ENCODE results near the gene FHL3. TPM values are rescaled to one million over a fixed set of nuclear protein-coding genes. Genes with fewer than 3 reads are reported as not detected.
"Not testable (repeated sequence)": the region's sequence is repeated elsewhere in the genome, so short reads cannot be mapped to it uniquely, and the experiment has no call there.

Gene FHL3
- total RNA-seq, 2 experiments from 2014 or later, result 12.4 to 13.5 TPM

DNA sequence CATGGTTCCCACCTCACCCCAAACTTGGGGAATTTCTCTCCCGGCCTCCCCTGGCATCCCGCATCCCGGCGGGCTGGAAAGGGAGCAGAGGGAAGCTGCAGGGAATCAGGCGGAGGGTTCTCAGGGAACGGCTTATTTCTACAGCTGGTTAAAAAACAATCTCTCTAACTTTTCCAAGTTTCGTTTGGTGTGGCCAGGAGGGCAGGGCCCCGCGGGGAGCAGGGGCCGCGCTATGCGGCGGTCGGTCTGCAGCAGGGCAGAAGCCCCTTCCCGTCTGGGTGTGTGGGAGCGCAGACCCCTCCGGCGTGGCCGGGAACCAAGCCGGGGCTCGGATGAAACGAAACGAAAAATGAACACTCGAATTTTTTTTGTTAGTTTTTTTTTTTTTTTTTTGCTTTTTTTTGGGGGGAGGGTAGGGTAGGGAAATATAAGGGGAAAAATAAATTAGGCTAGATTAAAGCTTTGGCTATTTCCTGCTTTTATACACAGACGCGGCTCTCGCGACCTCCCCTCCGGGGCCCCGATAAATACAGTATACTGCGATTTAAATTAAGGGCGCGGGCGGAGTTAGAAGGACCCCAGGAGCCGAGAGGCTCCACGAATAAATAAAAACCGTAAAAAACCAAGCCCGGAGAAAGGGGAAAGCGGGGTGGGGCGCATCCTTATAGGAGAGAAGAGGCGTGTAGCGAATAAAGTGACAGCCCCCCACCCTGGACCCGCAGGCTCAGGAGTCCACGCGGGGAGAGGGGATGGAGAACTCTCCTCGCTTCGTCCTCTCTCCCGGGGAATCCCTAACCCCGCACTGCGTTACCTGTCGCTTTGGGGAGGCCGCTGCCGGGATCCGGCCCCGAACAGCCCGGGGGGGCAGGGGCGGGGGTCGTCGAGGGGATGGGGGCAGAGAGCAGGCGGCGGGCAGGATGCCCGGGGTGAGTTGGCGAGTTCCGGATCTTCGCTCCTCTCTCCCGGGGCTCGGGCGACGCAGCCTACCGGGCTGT lies 39.2 kb upstream of the FHL3 start:
- Mint-ChIP-seq H3K4me3 (peak overlapping the region; percentile 31), H3K27me3 (ENCODE audit: low read depth) (peaks cover 61% of the 10 kb centered on the region), H3K27ac (no peak overlapping the region), H3K4me1 (ENCODE audit: low read depth) (peaks cover 10% of the 10 kb centered on the region), H3K36me3 (ENCODE audit: low read depth) (no peaks in the 10 kb centered on the region), H3K9me3 (ENCODE audit: insufficient read depth) (no peaks in the 10 kb centered on the region)
- ChIA-PET CTCF (no interaction called here), POLR2A (interaction anchor here (1.0 kb wide), 1 partner anchor 237 kb away, joined by 3 read pairs; the partner anchor contains the start of gene C1orf122)
- ATAC-seq, result no peak
- no peak for DNase-seq

DNA sequence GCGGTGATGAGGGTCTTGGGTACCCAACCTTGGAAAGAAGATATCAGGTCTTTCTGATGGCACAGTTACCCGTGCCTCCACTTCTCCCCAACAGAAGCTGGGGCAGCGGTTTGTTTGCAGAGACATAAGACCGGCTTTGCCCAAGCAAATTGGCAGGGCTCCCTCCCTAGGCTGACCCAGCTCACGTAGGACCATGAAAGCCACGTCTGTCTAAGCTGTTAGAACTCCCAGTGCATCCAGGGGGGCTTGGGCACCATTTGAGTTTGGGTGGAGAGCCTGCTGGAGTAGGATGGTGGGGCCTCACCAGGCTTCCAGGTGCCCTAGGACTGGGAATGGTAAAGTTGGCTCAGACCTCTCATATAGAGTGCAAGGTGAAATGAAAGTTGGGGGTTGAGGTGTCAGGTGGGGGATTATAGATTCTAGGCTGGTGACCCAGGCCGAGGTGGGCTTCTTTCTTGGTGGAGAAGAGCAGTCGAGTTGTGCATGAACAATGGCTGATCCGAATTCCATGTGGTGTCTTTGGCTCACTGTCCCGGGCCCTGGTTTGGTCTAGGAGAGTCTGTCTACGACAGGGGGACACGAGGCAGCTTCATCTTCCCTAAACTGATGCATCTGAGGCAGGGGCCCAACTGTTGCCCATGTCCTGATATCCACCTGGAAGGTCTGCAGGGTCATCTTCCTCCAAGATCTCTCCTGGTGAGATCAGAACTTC lies 37.9 kb upstream of the FHL3 start:
- Mint-ChIP-seq H3K27me3 (ENCODE audit: low read depth) (peaks cover 55% of the 10 kb centered on the region), H3K4me1 (ENCODE audit: low read depth) (peaks cover 10% of the 10 kb centered on the region), H3K9me3 (ENCODE audit: insufficient read depth) (no peaks in the 10 kb centered on the region), H3K27ac (no peak overlapping the region), H3K4me3 (no peak overlapping the region), H3K36me3 (ENCODE audit: low read depth) (no peaks in the 10 kb centered on the region)
- ATAC-seq (no peak), DNase-seq (no peak)
- POLR2A ChIA-PET, result interaction anchor here (0.5 to 0.9 kb wide), 2 partner anchors 9 to 968 kb away, joined by 3 to 4 read pairs; no protein-coding TSS in a partner anchor
- CTCF ChIA-PET, result no interaction called here

DNA sequence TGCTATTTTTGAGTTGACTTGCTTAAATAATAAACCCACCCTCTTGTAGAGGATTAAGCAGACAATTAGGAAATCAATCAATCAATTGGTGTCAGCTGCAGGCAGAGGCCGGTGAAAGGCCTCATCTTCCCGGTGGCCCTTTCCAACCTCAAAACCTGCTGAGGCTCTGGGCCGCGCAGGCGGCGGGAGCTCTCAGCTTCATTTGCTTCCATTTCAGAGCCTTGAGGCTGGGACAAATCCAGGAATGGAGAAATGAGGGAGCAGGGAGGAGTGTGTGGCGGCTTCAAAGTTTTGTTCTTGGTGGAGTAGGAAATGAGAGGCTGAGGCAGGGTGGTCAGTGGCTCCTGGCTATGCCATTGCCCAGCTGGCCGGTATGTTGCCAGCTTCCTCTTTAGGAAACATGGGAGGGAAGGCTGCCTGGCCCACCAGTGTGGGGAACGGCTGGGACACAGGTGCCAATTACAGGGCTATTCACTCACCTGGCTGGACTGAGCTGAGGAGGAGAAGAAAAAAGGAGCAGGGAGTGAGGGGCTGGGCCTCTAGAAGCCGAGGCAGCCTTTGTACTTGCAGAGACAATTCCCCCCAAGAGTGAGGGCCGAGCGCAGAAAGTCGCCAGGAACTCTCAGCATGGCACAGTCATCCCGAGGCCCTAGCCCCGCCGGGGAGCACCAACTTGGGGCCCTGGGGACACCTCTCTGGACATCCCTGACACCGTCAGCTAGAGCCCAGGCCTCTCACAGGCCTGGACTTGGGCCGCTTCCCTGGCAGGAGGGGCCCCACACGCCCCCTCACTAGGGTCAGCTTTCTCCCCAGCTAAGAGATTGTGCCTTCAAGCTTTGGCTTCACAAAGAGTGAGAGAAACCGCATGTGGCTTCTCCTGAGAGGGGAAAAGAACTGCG lies 36.9 kb upstream of the FHL3 start:
- ATAC-seq (no peak), DNase-seq (no peak)
- H3K9me3 Mint-ChIP-seq (ENCODE audit: insufficient read depth), result no peaks in the 10 kb centered on the region
- no peaks in the 10 kb centered on the region for H3K36me3 Mint-ChIP-seq (ENCODE audit: low read depth)
- peaks cover 7% of the 10 kb centered on the region for H3K4me1 Mint-ChIP-seq (ENCODE audit: low read depth)
- peaks cover 45% of the 10 kb centered on the region for H3K27me3 Mint-ChIP-seq (ENCODE audit: low read depth)
- H3K4me3 Mint-ChIP-seq, result no peak overlapping the region
- no peak overlapping the region for H3K27ac Mint-ChIP-seq
- ChIA-PET CTCF (no interaction called here), POLR2A (interaction anchor here (0.9 to 1.1 kb wide), 2 partner anchors 8 to 12 kb away, joined by 3 read pairs; no protein-coding TSS in a partner anchor)

DNA sequence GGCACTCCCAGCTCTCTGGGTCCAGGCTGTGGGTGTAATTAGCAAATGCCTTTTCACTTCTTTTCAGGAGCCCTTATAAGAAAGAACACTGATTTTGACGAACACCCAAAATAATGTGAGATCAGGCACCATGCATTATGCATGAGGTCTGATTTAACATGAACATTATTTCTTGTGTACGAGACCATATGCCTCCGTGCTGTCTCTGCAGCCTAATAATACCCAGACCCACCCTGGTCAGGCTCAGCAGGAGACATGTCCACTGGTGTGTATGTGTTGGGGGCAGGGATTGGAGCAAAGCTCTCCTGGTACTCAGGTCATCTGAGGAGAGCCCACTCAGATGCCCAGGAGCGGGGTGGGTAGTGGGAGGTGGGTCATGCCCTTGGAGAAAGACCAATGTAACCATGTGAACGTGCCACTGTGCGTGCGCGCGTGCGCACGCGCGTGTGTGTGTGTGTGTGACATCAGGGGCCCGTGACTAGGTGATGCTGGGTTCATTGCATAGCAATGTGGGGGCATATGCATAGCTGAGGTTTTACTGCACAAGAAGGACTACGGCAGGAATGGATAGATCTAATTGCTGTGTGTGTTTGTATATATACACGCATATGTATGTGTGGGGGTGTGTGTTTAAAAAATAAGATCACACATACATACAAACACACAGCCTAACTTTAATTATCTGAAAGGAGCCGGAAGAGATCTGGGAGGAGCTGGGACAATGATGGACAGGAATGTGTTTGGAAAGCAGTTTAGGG lies 34.2 kb upstream of the FHL3 start:
- POLR2A ChIA-PET, result no interaction called here
- no peak for ATAC-seq
- peaks cover 39% of the 10 kb centered on the region for H3K27me3 Mint-ChIP-seq (ENCODE audit: low read depth)

DNA sequence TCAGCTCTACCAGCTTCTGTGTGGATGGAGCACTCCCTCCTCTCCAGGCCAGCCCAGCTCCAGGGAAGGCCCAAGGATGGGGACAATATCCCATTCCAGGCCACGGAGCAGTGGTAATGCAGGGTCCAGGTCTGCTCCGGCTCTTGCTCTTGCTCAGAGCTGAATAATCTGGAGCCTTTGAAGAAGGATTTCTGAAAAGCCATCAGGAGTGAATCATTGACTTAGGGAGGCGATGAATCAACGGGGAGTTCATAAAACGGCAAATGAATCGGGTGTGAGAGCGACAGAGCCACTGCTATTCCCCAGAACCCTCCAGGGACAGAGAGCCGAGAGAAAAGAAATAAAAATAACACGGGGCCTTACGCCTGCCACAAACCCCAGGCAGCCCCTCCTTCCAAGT lies 33.5 kb upstream of the FHL3 start:
- DNase-seq, result no peak

More for the DNA sequence above, 34.2 kb upstream of the FHL3 start:
- H3K4me3 Mint-ChIP-seq, result no peak overlapping the region
- no peak for DNase-seq
- no peaks in the 10 kb centered on the region for H3K36me3 Mint-ChIP-seq (ENCODE audit: low read depth)
- CTCF ChIA-PET, result interaction anchor here (1.1 kb wide), 1 partner anchor 32 kb away, joined by 4 read pairs; no protein-coding TSS in a partner anchor
- H3K9me3 Mint-ChIP-seq (ENCODE audit: insufficient read depth), result no peaks in the 10 kb centered on the region
- no peak overlapping the region for H3K27ac Mint-ChIP-seq
- peaks cover 2% of the 10 kb centered on the region for H3K4me1 Mint-ChIP-seq (ENCODE audit: low read depth)

DNA sequence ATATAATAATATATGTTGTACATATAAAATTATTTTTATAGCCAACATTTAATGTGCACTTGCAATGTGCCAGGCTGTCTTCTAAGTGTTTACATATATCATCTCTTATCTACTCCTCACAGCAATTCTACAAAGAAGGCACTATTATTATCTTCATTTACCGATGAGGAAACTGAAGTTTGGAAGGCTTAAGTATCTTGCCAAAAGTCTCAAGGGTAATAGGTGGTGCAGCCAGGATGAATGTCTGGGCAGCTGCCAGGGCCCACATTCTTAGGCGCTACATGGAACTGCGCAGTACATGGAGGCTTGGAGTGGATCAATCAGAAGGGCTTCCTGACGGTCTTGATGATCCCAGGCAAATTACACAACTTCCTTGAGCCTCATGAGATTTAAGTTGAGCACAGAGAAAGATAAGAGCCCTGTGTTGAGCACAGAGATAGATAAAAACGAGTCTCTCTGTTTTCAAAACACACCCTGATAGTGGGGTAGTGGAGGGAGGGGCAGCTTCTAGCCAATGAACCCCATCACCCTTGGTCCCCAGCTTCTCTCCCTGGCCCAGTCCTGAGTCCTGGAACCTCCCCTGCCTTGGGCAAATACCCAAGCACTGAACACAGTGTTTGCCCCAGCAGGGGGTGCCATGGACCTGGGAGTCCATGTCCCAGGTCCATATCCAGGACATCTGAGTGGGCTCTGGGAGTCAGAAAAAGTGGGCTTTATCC lies 32.1 kb upstream of the FHL3 start:
- Mint-ChIP-seq H3K9me3 (ENCODE audit: insufficient read depth) (no peaks in the 10 kb centered on the region), H3K27ac (no peak overlapping the region), H3K27me3 (ENCODE audit: low read depth) (peaks cover 21% of the 10 kb centered on the region), H3K4me1 (ENCODE audit: low read depth) (no peaks in the 10 kb centered on the region), H3K4me3 (no peak overlapping the region), H3K36me3 (ENCODE audit: low read depth) (no peaks in the 10 kb centered on the region)
- POLR2A ChIA-PET, result no interaction called here
- ATAC-seq (no peak), DNase-seq (no peak)
- CTCF ChIA-PET, result interaction anchor here (0.7 kb wide), 2 partner anchors 9 to 35 kb away, joined by 3 to 5 read pairs; no protein-coding TSS in a partner anchor

More for the DNA sequence above, 33.5 kb upstream of the FHL3 start:
- Mint-ChIP-seq H3K27ac (no peak overlapping the region), H3K4me1 (ENCODE audit: low read depth) (no peaks in the 10 kb centered on the region), H3K4me3 (no peak overlapping the region), H3K27me3 (ENCODE audit: low read depth) (peaks cover 34% of the 10 kb centered on the region), H3K36me3 (ENCODE audit: low read depth) (no peaks in the 10 kb centered on the region), H3K9me3 (ENCODE audit: insufficient read depth) (no peaks in the 10 kb centered on the region)
- ATAC-seq, result no peak
- ChIA-PET CTCF (interaction anchor here (1.1 kb wide), 1 partner anchor 33 kb away, joined by 4 read pairs; no protein-coding TSS in a partner anchor), POLR2A (interaction anchor here (0.6 to 0.9 kb wide), 2 partner anchors 8 to 1590 kb away, joined by 3 read pairs; no protein-coding TSS in a partner anchor)

DNA sequence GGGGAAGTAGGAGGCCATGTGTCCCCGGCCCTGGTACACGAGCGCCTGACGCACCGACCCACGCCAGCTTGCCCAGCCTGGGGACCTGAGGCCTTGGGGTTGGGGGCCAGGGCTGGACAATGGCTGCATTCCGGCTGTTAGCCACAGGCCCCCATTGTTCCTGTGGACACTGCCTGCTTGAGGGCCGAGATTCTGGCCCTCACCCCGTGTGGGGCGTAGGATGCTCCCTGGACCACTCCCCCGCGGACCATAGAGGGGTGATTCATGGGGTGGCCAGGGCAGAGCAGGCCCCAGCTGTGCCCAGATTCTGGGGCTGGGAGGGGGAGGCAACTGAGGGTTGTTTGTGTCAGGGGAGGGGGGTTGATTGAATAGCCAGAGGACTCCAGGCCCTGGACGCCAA lies 29.6 kb upstream of the FHL3 start:
- Mint-ChIP-seq H3K27ac (no peak overlapping the region), H3K36me3 (ENCODE audit: low read depth) (no peaks in the 10 kb centered on the region), H3K9me3 (ENCODE audit: insufficient read depth) (no peaks in the 10 kb centered on the region), H3K4me1 (ENCODE audit: low read depth) (peaks cover 17% of the 10 kb centered on the region), H3K27me3 (ENCODE audit: low read depth) (peaks cover 3% of the 10 kb centered on the region), H3K4me3 (no peak overlapping the region)
- ATAC-seq, result no peak
- POLR2A ChIA-PET, result interaction anchor here (0.6 kb wide), 1 partner anchor 52 kb away, joined by 3 read pairs; no protein-coding TSS in a partner anchor
- DNase-seq, result no peak
- CTCF ChIA-PET, result no interaction called here

DNA sequence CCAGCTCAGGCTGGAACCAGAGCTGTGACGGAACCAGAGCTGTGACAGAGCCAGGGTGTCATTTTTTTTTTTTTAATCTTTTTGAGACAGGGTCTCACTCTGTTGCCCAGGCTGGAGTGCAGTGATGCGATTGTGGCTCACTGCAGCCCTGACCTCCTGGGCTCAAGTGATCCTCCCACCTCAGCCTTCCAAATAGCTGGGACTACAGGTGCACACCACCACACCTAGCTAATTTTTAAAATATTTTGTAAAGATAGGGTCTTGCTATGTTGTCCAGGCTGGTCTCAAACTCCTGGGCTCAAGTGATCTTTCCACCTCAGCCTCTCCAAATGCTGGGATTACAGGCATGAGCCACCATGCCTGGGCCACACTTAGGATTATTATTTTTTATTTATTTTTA lies 27.7 kb upstream of the FHL3 start:
- H3K4me1 Mint-ChIP-seq (ENCODE audit: low read depth), result peaks cover 36% of the 10 kb centered on the region
- CTCF ChIA-PET; H3K9me3 Mint-ChIP-seq (ENCODE audit: insufficient read depth); H3K36me3 Mint-ChIP-seq (ENCODE audit: low read depth); POLR2A ChIA-PET; DNase-seq; H3K27ac Mint-ChIP-seq; H3K27me3 Mint-ChIP-seq (ENCODE audit: low read depth); H3K4me3 Mint-ChIP-seq; ATAC-seq: not testable (repeated sequence)

DNA sequence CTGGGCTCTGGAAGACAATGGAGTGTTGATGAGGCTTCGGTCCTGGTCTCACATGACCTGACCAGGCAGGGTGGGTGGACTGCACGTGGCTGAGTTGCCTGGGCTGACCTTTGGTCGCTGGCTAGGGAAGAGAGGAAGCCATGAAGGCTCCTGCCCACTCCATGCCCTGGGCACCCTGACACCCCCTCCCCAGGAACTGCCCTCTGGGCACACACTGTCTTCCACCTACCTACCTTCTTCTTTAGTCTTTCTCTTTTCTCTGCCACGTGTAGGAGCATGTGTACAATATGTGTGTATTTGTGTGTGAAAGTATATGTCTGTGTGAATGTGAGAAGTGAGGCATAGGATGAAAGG lies 26.2 kb upstream of the FHL3 start:
- POLR2A ChIA-PET, result no interaction called here
- ATAC-seq (no peak), DNase-seq (no peak)
- Mint-ChIP-seq H3K4me3 (no peak overlapping the region), H3K36me3 (ENCODE audit: low read depth) (peaks cover 4% of the 10 kb centered on the region), H3K27me3 (ENCODE audit: low read depth) (no peaks in the 10 kb centered on the region), H3K27ac (peak overlapping the region; percentile 27), H3K4me1 (ENCODE audit: low read depth) (peaks cover 51% of the 10 kb centered on the region), H3K9me3 (ENCODE audit: insufficient read depth) (no peaks in the 10 kb centered on the region)
- CTCF ChIA-PET, result interaction anchor here (0.6 to 2.0 kb wide), 2 partner anchors 10 to 212 kb away, joined by 3 to 7 read pairs; no protein-coding TSS in a partner anchor
